Measurements from ENCODE around the gene PYGM.
A peak's percentile ranks its signal among the peaks of the same experiment; 100 is the strongest.

Gene PYGM

GRCh38 chr11:64766881-64767280 is 7.1 kb upstream of the PYGM start:
- WGBS, 2 experiments (ENCODE audit: insufficient coverage in 2 of 2): 97 to 100% methylated on average over 4 to 5 of the region's 11 CpGs
- Histone ChIP-seq H3K4me1 (ENCODE audit: control insufficient read depth, insufficient read depth, low read length, poor library complexity, severe bottlenecking) (peaks cover 41% of the 10 kb centered on the region), H3K4me3 (ENCODE audit: extremely low read depth, insufficient read depth, low read length, poor library complexity, severe bottlenecking) (no peak overlapping the region), H3K9me3 (ENCODE audit: control insufficient read depth, low read length) (no peaks in the 10 kb centered on the region), H3K36me3 (ENCODE audit: control insufficient read depth, insufficient read depth, low read length) (peaks cover 97% of the 10 kb centered on the region), H3K27ac (ENCODE audit: low read depth, low read length, severe bottlenecking) (no peak overlapping the region)

GRCh38 chr11:64765851-64766665 is 6.3 kb upstream of the PYGM start:
- no peaks in the 10 kb centered on the region for H3K9me3 ChIP-seq (ENCODE audit: control insufficient read depth, low read length)
- H3K27ac ChIP-seq (ENCODE audit: low read depth, low read length, severe bottlenecking): peak overlapping the region; percentile 29
- 96 to 99% methylated on average over 14 to 28 of the region's 42 CpGs for WGBS, 2 experiments (ENCODE audit: insufficient coverage in 2 of 2)
- H3K36me3 ChIP-seq (ENCODE audit: control insufficient read depth, insufficient read depth, low read length): peaks cover 89% of the 10 kb centered on the region
- H3K4me1 ChIP-seq (ENCODE audit: control insufficient read depth, insufficient read depth, low read length, poor library complexity, severe bottlenecking): peaks cover 41% of the 10 kb centered on the region
- H3K4me3 ChIP-seq (ENCODE audit: extremely low read depth, insufficient read depth, low read length, poor library complexity, severe bottlenecking): no peak overlapping the region

GRCh38 chr11:64765291-64765850 is 5.6 kb upstream of the PYGM start:
- Histone ChIP-seq H3K4me1 (ENCODE audit: control insufficient read depth, insufficient read depth, low read length, poor library complexity, severe bottlenecking) (peaks cover 44% of the 10 kb centered on the region), H3K4me3 (ENCODE audit: extremely low read depth, insufficient read depth, low read length, poor library complexity, severe bottlenecking) (no peak overlapping the region), H3K36me3 (ENCODE audit: control insufficient read depth, insufficient read depth, low read length) (peaks cover 82% of the 10 kb centered on the region), H3K27ac (ENCODE audit: low read depth, low read length, severe bottlenecking) (no peak overlapping the region), H3K9me3 (ENCODE audit: control insufficient read depth, low read length) (no peaks in the 10 kb centered on the region)
- WGBS, 2 experiments (ENCODE audit: insufficient coverage in 2 of 2): 95 to 97% methylated on average over 15 to 23 of the region's 30 CpGs

- 95% methylated on average over 4 to 7 of the region's 8 CpGs for WGBS, 2 experiments (ENCODE audit: insufficient coverage in 2 of 2)
- Histone ChIP-seq H3K36me3 (ENCODE audit: control insufficient read depth, insufficient read depth, low read length) (peaks cover 76% of the 10 kb centered on the region), H3K27ac (ENCODE audit: low read depth, low read length, severe bottlenecking) (peak overlapping the region; percentile 72), H3K4me1 (ENCODE audit: control insufficient read depth, insufficient read depth, low read length, poor library complexity, severe bottlenecking) (peaks cover 49% of the 10 kb centered on the region), H3K4me3 (ENCODE audit: extremely low read depth, insufficient read depth, low read length, poor library complexity, severe bottlenecking) (no peak overlapping the region), H3K9me3 (ENCODE audit: control insufficient read depth, low read length) (no peaks in the 10 kb centered on the region)
These were observed 5.0 kb upstream of the PYGM start for GRCh38 chr11:64764753-64765152.

- 91% methylated on average over 5 to 6 of the region's 11 CpGs for WGBS, 2 experiments (ENCODE audit: insufficient coverage in 2 of 2)
- peaks cover 70% of the 10 kb centered on the region for H3K36me3 ChIP-seq (ENCODE audit: control insufficient read depth, insufficient read depth, low read length)
- peaks cover 56% of the 10 kb centered on the region for H3K4me1 ChIP-seq (ENCODE audit: control insufficient read depth, insufficient read depth, low read length, poor library complexity, severe bottlenecking)
- H3K9me3 ChIP-seq (ENCODE audit: control insufficient read depth, low read length): no peaks in the 10 kb centered on the region
- peak overlapping the region; percentile 72 for H3K27ac ChIP-seq (ENCODE audit: low read depth, low read length, severe bottlenecking)
- H3K4me3 ChIP-seq (ENCODE audit: extremely low read depth, insufficient read depth, low read length, poor library complexity, severe bottlenecking): no peak overlapping the region
These were observed 4.4 kb upstream of the PYGM start for GRCh38 chr11:64764040-64764611.

- H3K4me1 ChIP-seq (ENCODE audit: control insufficient read depth, insufficient read depth, low read length, poor library complexity, severe bottlenecking): peaks cover 58% of the 10 kb centered on the region
These were observed 3.8 kb upstream of the PYGM start for GRCh38 chr11:64763526-64764039.

GRCh38 chr11:64762674-64763525 is 3.1 kb upstream of the PYGM start:
- no peak overlapping the region for H3K4me3 ChIP-seq (ENCODE audit: extremely low read depth, insufficient read depth, low read length, poor library complexity, severe bottlenecking)
- 60 to 64% methylated on average over 5 to 7 of the region's 13 CpGs for WGBS, 2 experiments (ENCODE audit: insufficient coverage in 2 of 2)
- peaks cover 58% of the 10 kb centered on the region for H3K36me3 ChIP-seq (ENCODE audit: control insufficient read depth, insufficient read depth, low read length)
- H3K27ac ChIP-seq (ENCODE audit: low read depth, low read length, severe bottlenecking): peak overlapping the region; percentile 72
- peaks cover 58% of the 10 kb centered on the region for H3K4me1 ChIP-seq (ENCODE audit: control insufficient read depth, insufficient read depth, low read length, poor library complexity, severe bottlenecking)
- H3K9me3 ChIP-seq (ENCODE audit: control insufficient read depth, low read length): no peaks in the 10 kb centered on the region

More at GRCh38 chr11:64763526-64764039, 3.8 kb upstream of the PYGM start:
- Histone ChIP-seq H3K27ac (ENCODE audit: low read depth, low read length, severe bottlenecking) (peak overlapping the region; percentile 72), H3K36me3 (ENCODE audit: control insufficient read depth, insufficient read depth, low read length) (peaks cover 65% of the 10 kb centered on the region), H3K9me3 (ENCODE audit: control insufficient read depth, low read length) (no peaks in the 10 kb centered on the region), H3K4me3 (ENCODE audit: extremely low read depth, insufficient read depth, low read length, poor library complexity, severe bottlenecking) (no peak overlapping the region)
- WGBS, 2 experiments (ENCODE audit: insufficient coverage in 2 of 2): 80 to 82% methylated on average over 5 to 6 of the region's 6 CpGs

- Histone ChIP-seq H3K9me3 (ENCODE audit: control insufficient read depth, low read length) (no peaks in the 10 kb centered on the region), H3K4me1 (ENCODE audit: control insufficient read depth, insufficient read depth, low read length, poor library complexity, severe bottlenecking) (peaks cover 54% of the 10 kb centered on the region), H3K27ac (ENCODE audit: low read depth, low read length, severe bottlenecking) (peak overlapping the region; percentile 29), H3K36me3 (ENCODE audit: control insufficient read depth, insufficient read depth, low read length) (peaks cover 51% of the 10 kb centered on the region), H3K4me3 (ENCODE audit: extremely low read depth, insufficient read depth, low read length, poor library complexity, severe bottlenecking) (no peak overlapping the region)
- 87 to 90% methylated on average over 5 of the region's 5 CpGs for WGBS, 2 experiments (ENCODE audit: insufficient coverage in 2 of 2)
These were observed 2.5 kb upstream of the PYGM start for GRCh38 chr11:64762277-64762673.

GRCh38 chr11:64760759-64761420 is 1.1 kb upstream of the PYGM start:
- H3K9me3 ChIP-seq (ENCODE audit: control insufficient read depth, low read length): no peaks in the 10 kb centered on the region
- peaks cover 48% of the 10 kb centered on the region for H3K4me1 ChIP-seq (ENCODE audit: control insufficient read depth, insufficient read depth, low read length, poor library complexity, severe bottlenecking)
- peaks cover 41% of the 10 kb centered on the region for H3K36me3 ChIP-seq (ENCODE audit: control insufficient read depth, insufficient read depth, low read length)
- 82 to 86% methylated on average over 4 to 7 of the region's 7 CpGs for WGBS, 2 experiments (ENCODE audit: insufficient coverage in 2 of 2)
- H3K4me3 ChIP-seq (ENCODE audit: extremely low read depth, insufficient read depth, low read length, poor library complexity, severe bottlenecking): no peak overlapping the region
- no peak overlapping the region for H3K27ac ChIP-seq (ENCODE audit: low read depth, low read length, severe bottlenecking)

All from mesodermal cell (in vitro differentiated cells).